ENCODE measurements around the gene NOG.
A peak's percentile ranks its signal among the peaks of the same experiment; 100 is the strongest.

The NOG gene

DNA sequence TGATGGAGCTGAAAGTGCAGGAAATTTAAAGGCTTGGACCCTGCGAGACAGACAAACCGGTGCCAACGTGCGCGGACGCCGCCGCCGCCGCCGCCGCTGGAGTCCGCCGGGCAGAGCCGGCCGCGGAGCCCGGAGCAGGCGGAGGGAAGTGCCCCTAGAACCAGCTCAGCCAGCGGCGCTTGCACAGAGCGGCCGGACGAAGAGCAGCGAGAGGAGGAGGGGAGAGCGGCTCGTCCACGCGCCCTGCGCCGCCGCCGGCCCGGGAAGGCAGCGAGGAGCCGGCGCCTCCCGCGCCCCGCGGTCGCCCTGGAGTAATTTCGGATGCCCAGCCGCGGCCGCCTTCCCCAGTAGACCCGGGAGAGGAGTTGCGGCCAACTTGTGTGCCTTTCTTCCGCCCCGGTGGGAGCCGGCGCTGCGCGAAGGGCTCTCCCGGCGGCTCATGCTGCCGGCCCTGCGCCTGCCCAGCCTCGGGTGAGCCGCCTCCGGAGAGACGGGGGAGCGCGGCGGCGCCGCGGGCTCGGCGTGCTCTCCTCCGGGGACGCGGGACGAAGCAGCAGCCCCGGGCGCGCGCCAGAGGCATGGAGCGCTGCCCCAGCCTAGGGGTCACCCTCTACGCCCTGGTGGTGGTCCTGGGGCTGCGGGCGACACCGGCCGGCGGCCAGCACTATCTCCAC is at the start of gene NOG:
NOG (plus strand) TSS at position 54 of the 674 bp plus-strand sequence; CDS start at position 579, 525 bp downstream.
- no peak for TF ChIP-seq CTCF (conservative IDR thresholded peaks at IDR 0.05; ENCODE audit: low read depth)
- ChIA-PET POLR2A (ENCODE audit: low non-redundant PET) (no interaction called here), CTCF (interaction anchor here (0.6 to 5.6 kb wide), 10 partner anchors 10 to 502 kb away, joined by 3 to 69 read pairs (median 5); no protein-coding TSS in a partner anchor)
- H3K27ac ChIP-seq, result peak within 1 kb of the TSS; percentile 89
- peak; percentile 57 for DNase-seq (ENCODE audit: low spot score)

- ChIA-PET CTCF (interaction anchor here (0.6 kb wide), 2 partner anchors 9 to 21 kb away, joined by 3 to 6 read pairs; no protein-coding TSS in a partner anchor), POLR2A (ENCODE audit: low non-redundant PET) (no interaction called here)
Observed at GRCh38 chr17:56545106-56545505, 48.4 kb upstream of the NOG start.

GRCh38 chr17:56545930-56546329 is 47.6 kb upstream of the NOG start:
- no peak for TF ChIP-seq CTCF (conservative IDR thresholded peaks at IDR 0.05; ENCODE audit: low read depth)
- no peak for DNase-seq (ENCODE audit: low spot score)
- POLR2A ChIA-PET (ENCODE audit: low non-redundant PET), result no interaction called here
- no peak overlapping the region for H3K27ac ChIP-seq
- CTCF ChIA-PET, result no interaction called here

More at GRCh38 chr17:56545106-56545505, 48.4 kb upstream of the NOG start:
- DNase-seq (ENCODE audit: low spot score), result no peak
- no peak overlapping the region for H3K27ac ChIP-seq
- no peak for TF ChIP-seq CTCF (conservative IDR thresholded peaks at IDR 0.05; ENCODE audit: low read depth)

GRCh38 chr17:56548661-56549060 is 44.8 kb upstream of the NOG start:
- ChIA-PET POLR2A (ENCODE audit: low non-redundant PET) (no interaction called here), CTCF (no interaction called here)
- no peak for DNase-seq (ENCODE audit: low spot score)
- no peak for TF ChIP-seq CTCF (conservative IDR thresholded peaks at IDR 0.05; ENCODE audit: low read depth)
- H3K27ac ChIP-seq, result no peak overlapping the region

GRCh38 chr17:56549501-56549900 is 44.0 kb upstream of the NOG start:
- ChIA-PET CTCF (no interaction called here), POLR2A (ENCODE audit: low non-redundant PET) (no interaction called here)
- no peak for TF ChIP-seq CTCF (conservative IDR thresholded peaks at IDR 0.05; ENCODE audit: low read depth)
- H3K27ac ChIP-seq, result no peak overlapping the region
- DNase-seq (ENCODE audit: low spot score), result no peak

GRCh38 chr17:56557682-56558081 is 35.8 kb upstream of the NOG start:
- H3K27ac ChIP-seq, result no peak overlapping the region
- TF ChIP-seq CTCF (conservative IDR thresholded peaks at IDR 0.05; ENCODE audit: low read depth), result no peak
- POLR2A ChIA-PET (ENCODE audit: low non-redundant PET), result no interaction called here
- CTCF ChIA-PET, result no interaction called here
- DNase-seq (ENCODE audit: low spot score), result no peak

Data from RWPE1 (cell line).